HEK293 (cell line): Measurements from ENCODE around the gene PDE4B.

Experiments
- HOXC10 ChIP-seq: sonication (generic); formaldehyde crosslinking; IDR thresholded peaks from 2 replicates; pipeline ENCODE4 v1.8.1; 2023; ENCODE audit warnings: mild to moderate bottlenecking, missing genetic modification reagents
- IKZF3 ChIP-seq: fragments of 450-650 bp; IDR thresholded peaks from 2 replicates; pipeline ENCODE4 v1.5.0; 2018; ENCODE audit warnings: missing biosample characterization, mild to moderate bottlenecking, missing genetic modification characterization, moderate library complexity
- KLF10 ChIP-seq: fragments of 450-650 bp; IDR thresholded peaks from 2 replicates; pipeline ENCODE4 v1.5.1; 2018; ENCODE audit warnings: missing biosample characterization, mild to moderate bottlenecking, missing genetic modification characterization
- PRDM1 ChIP-seq: fragments of 450-650 bp; formaldehyde crosslinking; IDR thresholded peaks from 2 replicates; pipeline ENCODE4; 2016; ENCODE audit warnings: missing biosample characterization, missing genetic modification characterization
- PRDM6 ChIP-seq: fragments of 450-650 bp; formaldehyde crosslinking; IDR thresholded peaks from 2 replicates; pipeline ENCODE4 v1.5.1; 2017; ENCODE audit warnings: missing biosample characterization, missing genetic modification characterization
- SALL2 ChIP-seq: fragments of 450-650 bp; formaldehyde crosslinking; IDR thresholded peaks from 2 replicates; pipeline ENCODE4 v1.5.0; 2017; ENCODE audit warnings: missing biosample characterization, mild to moderate bottlenecking, missing genetic modification characterization, borderline replicate concordance
- YY1 ChIP-seq: fragments of 450-650 bp; formaldehyde crosslinking; IDR thresholded peaks from 2 replicates; pipeline ENCODE4 v1.5.1; 2018; ENCODE audit warnings: missing biosample characterization, missing genetic modification characterization
- ZBTB44 ChIP-seq: fragments of 450-650 bp; IDR thresholded peaks from 2 replicates; pipeline ENCODE4 v1.5.1; 2018; ENCODE audit warnings: missing biosample characterization, mild to moderate bottlenecking, missing genetic modification characterization
- ZBTB6 ChIP-seq: fragments of 450-650 bp; formaldehyde crosslinking; IDR thresholded peaks from 2 replicates; pipeline ENCODE4 v1.5.1; 2017; ENCODE audit warnings: missing biosample characterization, missing genetic modification characterization
- ZEB2 ChIP-seq: fragments of 450-650 bp; formaldehyde crosslinking; IDR thresholded peaks from 2 replicates; pipeline ENCODE4 v1.5.1; 2016; ENCODE audit warnings: missing biosample characterization, missing genetic modification characterization
- ZNF114 ChIP-seq: fragments of 450-650 bp; formaldehyde crosslinking; IDR thresholded peaks from 2 replicates; pipeline ENCODE4 v1.5.0; 2017; ENCODE audit warnings: missing biosample characterization, missing genetic modification characterization
- ZNF121 ChIP-seq: fragments of 450-650 bp; formaldehyde crosslinking; IDR thresholded peaks from 2 replicates; pipeline ENCODE4 v1.5.1; 2016; ENCODE audit warnings: missing biosample characterization, missing genetic modification characterization
- ZNF132 ChIP-seq: fragments of 450-650 bp; formaldehyde crosslinking; IDR thresholded peaks from 2 replicates; pipeline ENCODE4 v1.5.1; 2017; ENCODE audit warnings: missing biosample characterization, missing genetic modification characterization, borderline replicate concordance
- ZNF146 ChIP-seq: fragments of 450-650 bp; formaldehyde crosslinking; IDR thresholded peaks from 2 replicates; pipeline ENCODE4 v1.5.1; 2016; ENCODE audit warnings: missing biosample characterization, missing genetic modification characterization
- ZNF155 ChIP-seq: fragments of 450-650 bp; formaldehyde crosslinking; IDR thresholded peaks from 2 replicates; pipeline ENCODE4 v1.5.1; 2016; ENCODE audit warnings: missing biosample characterization, missing genetic modification characterization
- ZNF211 ChIP-seq: fragments of 450-650 bp; formaldehyde crosslinking; IDR thresholded peaks from 2 replicates; pipeline ENCODE4 v1.5.1; 2016; ENCODE audit warnings: low read depth, missing biosample characterization, missing genetic modification characterization
- ZNF23 ChIP-seq: fragments of 450-650 bp; formaldehyde crosslinking; IDR thresholded peaks from 2 replicates; pipeline ENCODE4 v1.5.1; 2016; ENCODE audit warnings: missing biosample characterization, missing genetic modification characterization, borderline replicate concordance
- ZNF366 ChIP-seq: fragments of 450-650 bp; formaldehyde crosslinking; conservative IDR thresholded peaks from 2 replicates; pipeline ENCODE4 v1.5.1; 2016; ENCODE audit warnings: missing biosample characterization, missing genetic modification characterization
- ZNF501 ChIP-seq: fragments of 450-650 bp; formaldehyde crosslinking; IDR thresholded peaks from 2 replicates; pipeline ENCODE4 v1.5.1; 2016; ENCODE audit warnings: missing biosample characterization, missing genetic modification characterization
- ZNF530 ChIP-seq: fragments of 450-650 bp; formaldehyde crosslinking; IDR thresholded peaks from 2 replicates; pipeline ENCODE4 v1.5.1; 2016; ENCODE audit warnings: low read depth, missing biosample characterization, missing genetic modification characterization
- ZNF561 ChIP-seq: fragments of 450-650 bp; IDR thresholded peaks from 2 replicates; pipeline ENCODE4 v1.5.1; 2018; ENCODE audit warnings: missing biosample characterization, missing genetic modification characterization, borderline replicate concordance
- ZNF654 ChIP-seq: fragments of 450-650 bp; formaldehyde crosslinking; IDR thresholded peaks from 2 replicates; pipeline ENCODE4 v1.5.1; 2016; ENCODE audit warnings: low read depth, missing biosample characterization, missing genetic modification characterization
- ZNF76 ChIP-seq: fragments of 450-650 bp; formaldehyde crosslinking; IDR thresholded peaks from 2 replicates; pipeline ENCODE4; 2016; ENCODE audit warnings: low read depth, missing biosample characterization, missing genetic modification characterization, borderline replicate concordance
- ZNF776 ChIP-seq: fragments of 450-650 bp; formaldehyde crosslinking; IDR thresholded peaks from 2 replicates; pipeline ENCODE4 v1.5.0; 2017; ENCODE audit warnings: missing biosample characterization, missing genetic modification characterization, borderline replicate concordance
- TF ChIP-seq, protein P1 (sequence below): fragments of 450-650 bp; formaldehyde crosslinking; IDR thresholded peaks from 2 replicates; pipeline ENCODE4 v1.5.0; 2017; ENCODE audit warnings: missing biosample characterization, missing genetic modification characterization, borderline replicate concordance
- TF ChIP-seq, protein P2 (sequence below): fragments of 450-650 bp; formaldehyde crosslinking; IDR thresholded peaks from 2 replicates; pipeline ENCODE4 v1.5.1; 2016; ENCODE audit warnings: missing biosample characterization, missing genetic modification characterization
- TF ChIP-seq, protein P3 (sequence below): fragments of 450-650 bp; formaldehyde crosslinking; IDR thresholded peaks from 2 replicates; pipeline ENCODE4 v1.5.1; 2016; ENCODE audit warnings: missing biosample characterization, missing genetic modification characterization
- TF ChIP-seq, protein P4 (sequence below): fragments of 450-650 bp; formaldehyde crosslinking; IDR thresholded peaks from 2 replicates; pipeline ENCODE4 v1.5.1; 2016; ENCODE audit warnings: missing biosample characterization, missing genetic modification characterization

The PDE4B gene

GRCh38 chr1:66271216-66271903 is 478.7 kb downstream of the PDE4B start (continued):
- TF ChIP-seq, protein P1, sequence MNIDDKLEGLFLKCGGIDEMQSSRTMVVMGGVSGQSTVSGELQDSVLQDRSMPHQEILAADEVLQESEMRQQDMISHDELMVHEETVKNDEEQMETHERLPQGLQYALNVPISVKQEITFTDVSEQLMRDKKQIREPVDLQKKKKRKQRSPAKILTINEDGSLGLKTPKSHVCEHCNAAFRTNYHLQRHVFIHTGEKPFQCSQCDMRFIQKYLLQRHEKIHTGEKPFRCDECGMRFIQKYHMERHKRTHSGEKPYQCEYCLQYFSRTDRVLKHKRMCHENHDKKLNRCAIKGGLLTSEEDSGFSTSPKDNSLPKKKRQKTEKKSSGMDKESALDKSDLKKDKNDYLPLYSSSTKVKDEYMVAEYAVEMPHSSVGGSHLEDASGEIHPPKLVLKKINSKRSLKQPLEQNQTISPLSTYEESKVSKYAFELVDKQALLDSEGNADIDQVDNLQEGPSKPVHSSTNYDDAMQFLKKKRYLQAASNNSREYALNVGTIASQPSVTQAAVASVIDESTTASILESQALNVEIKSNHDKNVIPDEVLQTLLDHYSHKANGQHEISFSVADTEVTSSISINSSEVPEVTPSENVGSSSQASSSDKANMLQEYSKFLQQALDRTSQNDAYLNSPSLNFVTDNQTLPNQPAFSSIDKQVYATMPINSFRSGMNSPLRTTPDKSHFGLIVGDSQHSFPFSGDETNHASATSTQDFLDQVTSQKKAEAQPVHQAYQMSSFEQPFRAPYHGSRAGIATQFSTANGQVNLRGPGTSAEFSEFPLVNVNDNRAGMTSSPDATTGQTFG (tag by site-specific recombination): no peak
- TF ChIP-seq ZNF121 (tag by site-specific recombination): no peak
- TF ChIP-seq SALL2 (tag by site-specific recombination): no peak
- no peak for TF ChIP-seq ZNF132 (tag by site-specific recombination)
- TF ChIP-seq ZNF155: no peak
- TF ChIP-seq, protein P2, sequence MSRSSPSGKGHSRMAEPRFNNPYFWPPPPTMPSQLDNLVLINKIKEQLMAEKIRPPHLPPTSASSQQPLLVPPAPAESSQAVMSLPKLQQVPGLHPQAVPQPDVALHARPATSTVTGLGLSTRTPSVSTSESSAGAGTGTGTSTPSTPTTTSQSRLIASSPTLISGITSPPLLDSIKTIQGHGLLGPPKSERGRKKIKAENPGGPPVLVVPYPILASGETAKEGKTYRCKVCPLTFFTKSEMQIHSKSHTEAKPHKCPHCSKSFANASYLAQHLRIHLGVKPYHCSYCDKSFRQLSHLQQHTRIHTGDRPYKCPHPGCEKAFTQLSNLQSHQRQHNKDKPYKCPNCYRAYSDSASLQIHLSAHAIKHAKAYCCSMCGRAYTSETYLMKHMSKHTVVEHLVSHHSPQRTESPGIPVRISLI (tag by site-specific recombination): peak; percentile 97
- TF ChIP-seq IKZF3 (tag by site-specific recombination): peak; percentile 45
- TF ChIP-seq, protein P3, sequence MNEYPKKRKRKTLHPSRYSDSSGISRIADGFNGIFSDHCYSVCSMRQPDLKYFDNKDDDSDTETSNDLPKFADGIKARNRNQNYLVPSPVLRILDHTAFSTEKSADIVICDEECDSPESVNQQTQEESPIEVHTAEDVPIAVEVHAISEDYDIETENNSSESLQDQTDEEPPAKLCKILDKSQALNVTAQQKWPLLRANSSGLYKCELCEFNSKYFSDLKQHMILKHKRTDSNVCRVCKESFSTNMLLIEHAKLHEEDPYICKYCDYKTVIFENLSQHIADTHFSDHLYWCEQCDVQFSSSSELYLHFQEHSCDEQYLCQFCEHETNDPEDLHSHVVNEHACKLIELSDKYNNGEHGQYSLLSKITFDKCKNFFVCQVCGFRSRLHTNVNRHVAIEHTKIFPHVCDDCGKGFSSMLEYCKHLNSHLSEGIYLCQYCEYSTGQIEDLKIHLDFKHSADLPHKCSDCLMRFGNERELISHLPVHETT (tag by site-specific recombination): peak; percentile 85
- peak; percentile 8; the same call in 1 of the 2 replicates for TF ChIP-seq ZBTB6
- no peak for TF ChIP-seq ZNF211 (tag by site-specific recombination)
- no peak for TF ChIP-seq ZNF146 (tag by site-specific recombination)
- TF ChIP-seq ZNF776: no peak
- no peak for TF ChIP-seq ZNF654 (tag by site-specific recombination)
- peak; percentile 39; the same call in 1 of the 2 replicates for TF ChIP-seq ZNF76
- peak; percentile 94 for TF ChIP-seq ZBTB44
- peak; percentile 78 for TF ChIP-seq ZNF561 (tag by site-specific recombination)
- TF ChIP-seq, protein P4, sequence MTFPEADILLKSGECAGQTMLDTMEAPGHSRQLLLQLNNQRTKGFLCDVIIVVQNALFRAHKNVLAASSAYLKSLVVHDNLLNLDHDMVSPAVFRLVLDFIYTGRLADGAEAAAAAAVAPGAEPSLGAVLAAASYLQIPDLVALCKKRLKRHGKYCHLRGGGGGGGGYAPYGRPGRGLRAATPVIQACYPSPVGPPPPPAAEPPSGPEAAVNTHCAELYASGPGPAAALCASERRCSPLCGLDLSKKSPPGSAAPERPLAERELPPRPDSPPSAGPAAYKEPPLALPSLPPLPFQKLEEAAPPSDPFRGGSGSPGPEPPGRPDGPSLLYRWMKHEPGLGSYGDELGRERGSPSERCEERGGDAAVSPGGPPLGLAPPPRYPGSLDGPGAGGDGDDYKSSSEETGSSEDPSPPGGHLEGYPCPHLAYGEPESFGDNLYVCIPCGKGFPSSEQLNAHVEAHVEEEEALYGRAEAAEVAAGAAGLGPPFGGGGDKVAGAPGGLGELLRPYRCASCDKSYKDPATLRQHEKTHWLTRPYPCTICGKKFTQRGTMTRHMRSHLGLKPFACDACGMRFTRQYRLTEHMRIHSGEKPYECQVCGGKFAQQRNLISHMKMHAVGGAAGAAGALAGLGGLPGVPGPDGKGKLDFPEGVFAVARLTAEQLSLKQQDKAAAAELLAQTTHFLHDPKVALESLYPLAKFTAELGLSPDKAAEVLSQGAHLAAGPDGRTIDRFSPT (tag by site-specific recombination): peak; percentile 96
- peak; percentile 86; the same call in 1 of the 2 replicates for TF ChIP-seq PRDM1 (tag by site-specific recombination)
- TF ChIP-seq ZNF501 (tag by site-specific recombination): no peak
- TF ChIP-seq ZNF366 (tag by site-specific recombination): peak; percentile 86
- peak; percentile 79 for TF ChIP-seq ZEB2 (tag by site-specific recombination)
- peak; percentile 82 for TF ChIP-seq KLF10 (tag by site-specific recombination)
- TF ChIP-seq ZNF530 (tag by site-specific recombination): no peak
- TF ChIP-seq YY1 (tag by site-specific recombination): no peak
- TF ChIP-seq PRDM6 (tag by site-specific recombination): peak; percentile 98
- TF ChIP-seq ZNF23 (tag by site-specific recombination): no peak
- no peak for TF ChIP-seq HOXC10 (CRISPR knock-in tag)
- no peak for TF ChIP-seq ZNF114
